ENCODE measurements around the gene MED12. TPM values are rescaled to one million over a fixed set of nuclear protein-coding genes. Genes with fewer than 3 reads are reported as not detected.

Gene MED12
- 106 and 123 TPM in 2 replicates for total RNA-seq
- long read RNA-seq, partial matches to known transcripts: 7 of 8 reads
- long read RNA-seq, other reads (novel, unspliced or antisense): 1 of 8 reads

DNA sequence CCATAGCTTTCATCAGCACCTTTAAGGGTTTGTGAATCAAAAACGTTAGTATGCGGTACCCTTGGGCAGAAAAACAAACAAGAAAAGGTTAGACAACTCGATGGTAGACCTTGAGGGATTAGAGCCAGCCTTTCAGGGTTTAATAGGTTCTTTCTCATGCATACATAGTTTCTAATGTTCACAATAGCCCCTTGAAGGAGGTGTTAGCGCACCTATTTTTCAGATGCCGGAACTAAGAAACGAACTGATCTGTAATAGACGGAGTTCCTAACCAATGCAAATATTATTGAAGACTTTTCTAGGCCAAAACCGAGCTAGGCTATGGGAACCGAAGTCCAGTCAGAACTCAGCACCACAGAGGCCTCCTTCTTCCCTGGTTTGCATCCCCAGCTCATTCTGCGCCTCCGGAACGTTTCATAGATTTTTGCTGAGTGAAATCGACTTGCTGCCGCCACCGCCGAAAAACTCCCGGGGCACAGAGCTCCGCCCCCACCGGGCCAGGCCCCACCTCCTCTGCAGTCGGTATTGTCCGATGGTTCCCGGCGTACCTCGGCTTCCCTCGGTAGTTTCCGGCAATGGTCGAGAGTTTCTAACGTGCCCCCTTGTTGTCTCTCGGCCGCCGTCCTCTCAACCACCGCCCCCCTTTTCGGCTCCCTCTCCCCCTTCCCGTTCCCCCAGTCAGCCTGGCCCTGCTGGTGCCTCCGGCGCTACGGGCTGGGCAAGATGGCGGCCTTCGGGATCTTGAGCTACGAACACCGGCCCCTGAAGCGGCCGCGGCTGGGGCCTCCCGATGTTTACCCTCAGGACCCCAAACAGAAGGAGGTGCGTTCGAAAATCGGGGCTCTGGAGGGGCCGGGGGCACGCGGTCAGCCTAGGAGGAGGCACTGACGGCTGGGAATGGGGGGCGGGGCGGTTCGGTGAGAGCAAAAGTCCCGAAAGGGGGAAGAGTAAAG lies at the start of gene MED12:
MED12 (plus strand) TSS at position 565 of the 953 bp plus-strand sequence; CDS start at position 724, 159 bp downstream.
- Mint-ChIP-seq H3K4me3 (ENCODE audit: low read depth) (peak within 1 kb of the TSS; percentile 77), H3K27ac (peak within 1 kb of the TSS; percentile 90), H3K27me3 (no peaks in the 10 kb centered on the region), H3K4me1 (ENCODE audit: low read depth) (peaks cover 2% of the 10 kb centered on the region), H3K36me3 (ENCODE audit: insufficient read depth) (peaks cover 12% of the 10 kb centered on the region), H3K9me3 (ENCODE audit: low read depth) (peaks cover 16% of the 10 kb centered on the region)
- TF ChIP-seq, protein P1, sequence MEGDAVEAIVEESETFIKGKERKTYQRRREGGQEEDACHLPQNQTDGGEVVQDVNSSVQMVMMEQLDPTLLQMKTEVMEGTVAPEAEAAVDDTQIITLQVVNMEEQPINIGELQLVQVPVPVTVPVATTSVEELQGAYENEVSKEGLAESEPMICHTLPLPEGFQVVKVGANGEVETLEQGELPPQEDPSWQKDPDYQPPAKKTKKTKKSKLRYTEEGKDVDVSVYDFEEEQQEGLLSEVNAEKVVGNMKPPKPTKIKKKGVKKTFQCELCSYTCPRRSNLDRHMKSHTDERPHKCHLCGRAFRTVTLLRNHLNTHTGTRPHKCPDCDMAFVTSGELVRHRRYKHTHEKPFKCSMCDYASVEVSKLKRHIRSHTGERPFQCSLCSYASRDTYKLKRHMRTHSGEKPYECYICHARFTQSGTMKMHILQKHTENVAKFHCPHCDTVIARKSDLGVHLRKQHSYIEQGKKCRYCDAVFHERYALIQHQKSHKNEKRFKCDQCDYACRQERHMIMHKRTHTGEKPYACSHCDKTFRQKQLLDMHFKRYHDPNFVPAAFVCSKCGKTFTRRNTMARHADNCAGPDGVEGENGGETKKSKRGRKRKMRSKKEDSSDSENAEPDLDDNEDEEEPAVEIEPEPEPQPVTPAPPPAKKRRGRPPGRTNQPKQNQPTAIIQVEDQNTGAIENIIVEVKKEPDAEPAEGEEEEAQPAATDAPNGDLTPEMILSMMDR (IDR thresholded peaks at IDR 0.05; ENCODE audit: unreplicated experiment): no peak
- peak; percentile 77 for DNase-seq (ENCODE audit: low spot score, unreplicated experiment)

DNA sequence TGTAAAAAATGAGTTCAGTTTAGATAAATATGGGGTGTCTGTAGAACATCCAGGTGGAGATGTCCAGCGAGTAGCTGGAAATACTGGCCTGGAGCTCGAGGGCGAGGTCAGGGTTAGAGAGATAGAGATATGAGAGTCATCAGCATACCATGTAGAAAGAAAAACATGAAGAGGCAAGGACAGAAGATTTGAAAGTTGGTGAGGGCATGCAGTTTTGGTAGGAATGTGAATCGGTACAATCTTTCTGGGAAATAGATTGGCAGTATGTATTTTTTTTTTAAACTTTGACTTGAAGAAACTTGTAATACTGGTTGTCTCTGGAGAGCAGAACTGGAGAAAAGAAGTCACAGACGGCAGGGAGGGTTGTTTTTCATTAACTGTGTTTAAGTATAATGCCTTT lies 47.9 kb upstream of the MED12 start:
- Mint-ChIP-seq H3K9me3 (ENCODE audit: low read depth) (peaks cover 14% of the 10 kb centered on the region), H3K36me3 (ENCODE audit: insufficient read depth) (no peaks in the 10 kb centered on the region), H3K27me3 (no peaks in the 10 kb centered on the region), H3K4me3 (ENCODE audit: low read depth) (no peak overlapping the region), H3K4me1 (ENCODE audit: low read depth) (peaks cover 7% of the 10 kb centered on the region), H3K27ac (no peak overlapping the region)
- TF ChIP-seq, protein P1 (IDR thresholded peaks at IDR 0.05; ENCODE audit: unreplicated experiment): no peak
- no peak for DNase-seq (ENCODE audit: low spot score, unreplicated experiment)

DNA sequence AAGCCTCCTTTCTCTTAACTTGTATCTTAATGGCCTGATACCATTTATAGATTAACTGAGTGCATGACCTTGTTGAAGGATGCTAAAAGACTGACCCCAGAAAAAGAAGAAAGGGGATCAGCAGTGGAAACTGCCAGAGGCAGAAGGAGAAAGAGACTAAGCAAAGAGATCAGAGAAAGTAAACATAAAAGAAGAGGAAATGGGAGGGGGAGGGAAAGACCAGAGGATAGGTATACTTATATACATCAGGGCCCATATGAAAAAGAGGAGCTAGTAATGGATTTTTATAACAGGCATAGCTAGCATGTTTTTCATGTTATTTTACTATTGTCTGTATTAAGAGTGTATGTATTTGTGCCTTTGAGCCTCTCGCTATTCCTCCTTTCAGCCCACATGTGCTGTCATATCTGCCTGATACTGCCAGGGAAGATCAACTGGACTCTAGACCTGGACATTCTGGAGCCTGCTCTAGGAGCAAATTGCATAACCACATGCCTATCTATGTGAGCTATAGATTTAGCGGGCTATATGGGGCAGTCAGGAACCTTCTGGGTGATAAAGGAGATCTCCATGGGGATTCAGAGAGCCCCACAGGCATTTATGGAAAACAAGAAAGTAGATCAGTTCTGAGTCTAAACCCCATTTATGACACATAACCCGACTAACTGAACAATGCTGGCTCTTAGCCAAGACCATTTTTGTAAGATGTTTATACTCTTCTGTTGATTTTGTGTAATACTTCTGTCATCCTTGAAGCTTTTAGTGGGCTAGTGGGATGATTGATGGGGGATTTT lies 36.9 kb upstream of the MED12 start:
- no peaks in the 10 kb centered on the region for H3K9me3 Mint-ChIP-seq (ENCODE audit: low read depth)

DNA sequence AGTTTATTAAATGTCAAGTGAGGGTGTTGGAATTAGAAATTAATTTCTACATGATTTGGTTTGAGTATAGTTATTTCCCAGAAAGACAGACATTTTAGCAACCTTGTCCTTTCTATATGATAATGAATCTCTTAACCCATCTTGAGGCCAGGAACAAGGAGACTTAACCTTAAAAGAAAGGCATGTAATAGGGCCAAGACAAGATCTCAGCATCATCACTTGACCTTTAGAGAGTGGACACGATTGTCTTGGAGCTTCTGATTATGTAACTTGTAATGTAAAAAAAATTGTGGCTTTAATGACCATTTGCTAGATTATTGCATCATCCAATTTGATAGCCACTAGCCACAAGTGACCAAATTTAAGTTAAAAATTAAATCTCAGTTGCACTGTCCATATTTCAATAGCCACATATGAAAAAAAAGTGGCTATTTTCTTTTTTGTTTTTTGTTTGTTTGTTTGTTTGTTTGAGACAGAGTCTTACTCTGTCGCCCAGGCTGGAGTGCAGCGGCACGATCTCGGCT lies 36.2 kb upstream of the MED12 start:
- H3K4me3 Mint-ChIP-seq (ENCODE audit: low read depth): no peak overlapping the region
- H3K9me3 Mint-ChIP-seq (ENCODE audit: low read depth): no peaks in the 10 kb centered on the region
- H3K27me3 Mint-ChIP-seq: no peaks in the 10 kb centered on the region
- H3K36me3 Mint-ChIP-seq (ENCODE audit: insufficient read depth): no peaks in the 10 kb centered on the region
- TF ChIP-seq, protein P1 (IDR thresholded peaks at IDR 0.05; ENCODE audit: unreplicated experiment): no peak
- no peak overlapping the region for H3K27ac Mint-ChIP-seq
- no peak for DNase-seq (ENCODE audit: low spot score, unreplicated experiment)
- H3K4me1 Mint-ChIP-seq (ENCODE audit: low read depth): peaks cover 1% of the 10 kb centered on the region

More for the DNA sequence above, 36.9 kb upstream of the MED12 start:
- peaks cover 1% of the 10 kb centered on the region for H3K4me1 Mint-ChIP-seq (ENCODE audit: low read depth)
- no peaks in the 10 kb centered on the region for H3K27me3 Mint-ChIP-seq
- TF ChIP-seq, protein P1 (IDR thresholded peaks at IDR 0.05; ENCODE audit: unreplicated experiment): no peak
- H3K4me3 Mint-ChIP-seq (ENCODE audit: low read depth): no peak overlapping the region
- no peaks in the 10 kb centered on the region for H3K36me3 Mint-ChIP-seq (ENCODE audit: insufficient read depth)
- no peak overlapping the region for H3K27ac Mint-ChIP-seq
- DNase-seq (ENCODE audit: low spot score, unreplicated experiment): no peak

DNA sequence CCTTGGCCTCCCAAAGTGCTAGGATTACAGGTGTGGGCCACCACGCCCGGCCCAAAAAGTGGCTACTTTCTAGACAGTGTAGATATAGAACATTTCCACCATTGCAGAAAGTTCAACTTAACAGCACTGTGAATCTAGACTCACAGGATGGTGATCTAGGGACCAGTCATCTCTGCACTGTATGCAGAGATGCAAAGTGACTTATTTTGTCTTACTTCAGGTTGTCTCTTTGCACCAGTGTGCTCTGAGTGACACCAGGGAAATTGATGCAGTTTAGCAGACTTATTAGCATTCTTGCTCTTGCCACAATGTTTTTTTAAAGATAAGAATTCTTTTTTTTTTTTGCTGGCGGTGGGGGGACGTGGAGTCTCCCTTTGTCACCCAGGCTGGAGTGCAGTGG lies 35.6 kb upstream of the MED12 start:
- TF ChIP-seq, protein P1 (IDR thresholded peaks at IDR 0.05; ENCODE audit: unreplicated experiment): no peak
- H3K27me3 Mint-ChIP-seq: no peaks in the 10 kb centered on the region
- DNase-seq (ENCODE audit: low spot score, unreplicated experiment): no peak
- peaks cover 1% of the 10 kb centered on the region for H3K4me1 Mint-ChIP-seq (ENCODE audit: low read depth)
- no peaks in the 10 kb centered on the region for H3K9me3 Mint-ChIP-seq (ENCODE audit: low read depth)
- no peaks in the 10 kb centered on the region for H3K36me3 Mint-ChIP-seq (ENCODE audit: insufficient read depth)
- no peak overlapping the region for H3K4me3 Mint-ChIP-seq (ENCODE audit: low read depth)
- H3K27ac Mint-ChIP-seq: no peak overlapping the region
